GM19351 (cell line): ENCODE results near the gene VPS13A.
"Not testable (repeated sequence)": the region's sequence is repeated elsewhere in the genome, so short reads cannot be mapped to it uniquely, and the experiment has no call there.

Source experiments
- ATAC-seq: cut with Tn5 transposase; IDR thresholded peaks from one replicate; pipeline ENCODE4 v1.9.1; 2021; ENCODE audit warnings: mild to moderate bottlenecking, moderate library complexity; ENCODE audit not compliant: unreplicated experiment

VPS13A gene

GRCh38 chr9:77180056-77180455, 2.7 kb downstream of the VPS13A start:
- ATAC-seq = no peak

GRCh38 chr9:77183581-77183980, 6.2 kb downstream of the VPS13A start:
- no peak for ATAC-seq

- no peak for ATAC-seq
Observed at GRCh38 chr9:77188242-77188641, 10.9 kb downstream of the VPS13A start.

- ATAC-seq = no peak
Observed at GRCh38 chr9:77194423-77194822, 17.1 kb downstream of the VPS13A start.

- ATAC-seq = no peak
Observed at GRCh38 chr9:77210116-77210515, 32.8 kb downstream of the VPS13A start.

- no peak for ATAC-seq
Observed at GRCh38 chr9:77211561-77211960, 34.2 kb downstream of the VPS13A start.

GRCh38 chr9:77212801-77213200, 35.5 kb downstream of the VPS13A start:
- no peak for ATAC-seq

GRCh38 chr9:77215874-77216273, 38.5 kb downstream of the VPS13A start:
- ATAC-seq = no peak

GRCh38 chr9:77218612-77219011, 41.3 kb downstream of the VPS13A start:
- no peak for ATAC-seq

GRCh38 chr9:77221431-77221830, 44.1 kb downstream of the VPS13A start:
- no peak for ATAC-seq

- ATAC-seq = no peak
Observed at GRCh38 chr9:77224746-77225312, 47.5 kb downstream of the VPS13A start.

GRCh38 chr9:77236693-77237092, 59.4 kb downstream of the VPS13A start:
- no peak for ATAC-seq

- no peak for ATAC-seq
Observed at GRCh38 chr9:77237896-77238295, 60.6 kb downstream of the VPS13A start.

- no peak for ATAC-seq
Observed at GRCh38 chr9:77251050-77251449, 73.7 kb downstream of the VPS13A start.

GRCh38 chr9:77257275-77257674, 79.9 kb downstream of the VPS13A start:
- no peak for ATAC-seq

- no peak for ATAC-seq
Observed at GRCh38 chr9:77261605-77262004, 84.3 kb downstream of the VPS13A start.

GRCh38 chr9:77267762-77268161, 90.4 kb downstream of the VPS13A start:
- ATAC-seq = not testable (repeated sequence)

- peak; percentile 55 for ATAC-seq
Observed at GRCh38 chr9:77271023-77271690, 93.8 kb downstream of the VPS13A start.

- no peak for ATAC-seq
Observed at GRCh38 chr9:77276799-77277198, 99.5 kb downstream of the VPS13A start.

- no peak for ATAC-seq
Observed at GRCh38 chr9:77277719-77278118, 100.4 kb downstream of the VPS13A start.

- no peak for ATAC-seq
Observed at GRCh38 chr9:77283991-77284390, 106.7 kb downstream of the VPS13A start.

- no peak for ATAC-seq
Observed at GRCh38 chr9:77284616-77285015, 107.3 kb downstream of the VPS13A start.

GRCh38 chr9:77290373-77290772, 113.0 kb downstream of the VPS13A start:
- no peak for ATAC-seq
